IMR-90 (cell line): Measurements from ENCODE around the gene LRCOL1. TPM values are rescaled to one million over a fixed set of nuclear protein-coding genes. Genes with fewer than 3 reads are reported as not detected.

Source experiments
- ATAC-seq: fragments of 200-7000 bp; cut with Tn5 transposase; 2 replicates; pipeline ENCODE4 v1.9.1; 2020; ENCODE audit warnings: low read depth, mild to moderate bottlenecking, moderate library complexity
- BruUV-seq: library from RNA; stranded (reverse); fragments of 400-500 nt; replicated peaks from 2 replicates; lab custom pipeline; 2021; lab: Mats Ljungman, UMichigan
- CTCF ChIA-PET: fragments of 300-600 bp; formaldehyde crosslinking; extraction: SDS; loops from one replicate; lab custom pipeline; 2021; ENCODE audit warnings: antibody characterized with exemption; lab: Yijun Ruan, JAX
- POLR2A ChIA-PET: fragments of 300-600 bp; sonication (Branson Sonifier 250); formaldehyde crosslinking; loops from one replicate; lab custom pipeline; 2022; ENCODE audit warnings: antibody characterized with exemption; ENCODE audit not compliant: unreplicated experiment; lab: Charles Lee
- DNase-seq: peaks from one replicate; pipeline ENCODE4 v3.0.0; 2013
- H2AFZ ChIP-seq: replicated peaks from 2 replicates; pipeline ENCODE3; 2013; ENCODE audit warnings: low read length, mild to moderate bottlenecking; ENCODE audit not compliant: poor library complexity
- H2AK5ac ChIP-seq: 2 replicates; pipeline ENCODE4 v1.6.1; 2013; ENCODE audit warnings: low read depth, low read length, inconsistent platforms
- H2AK9ac ChIP-seq: replicated peaks from 2 replicates; pipeline ENCODE3; 2013; ENCODE audit warnings: mild to moderate bottlenecking, low read depth, low read length, moderate library complexity; ENCODE audit not compliant: poor library complexity
- H2BK120ac ChIP-seq: 2 replicates; pipeline ENCODE4 v1.6.1; 2013; ENCODE audit warnings: low read depth, low read length, inconsistent platforms
- H2BK15ac ChIP-seq: 3 replicates; pipeline ENCODE4 v1.6.1; 2013; ENCODE audit warnings: low read depth, low read length, inconsistent platforms
- H2BK20ac ChIP-seq: 2 replicates; pipeline ENCODE4 v1.6.1; 2013; ENCODE audit warnings: low read depth, mild to moderate bottlenecking, inconsistent platforms, low read length, moderate library complexity
- H2BK5ac ChIP-seq: 2 replicates; pipeline ENCODE4 v1.6.1; 2013; ENCODE audit warnings: mild to moderate bottlenecking, low read depth, low read length, inconsistent platforms; ENCODE audit not compliant: poor library complexity, severe bottlenecking
- H3K14ac ChIP-seq: replicated peaks from 2 replicates; pipeline ENCODE4 v1.6.1; 2013; ENCODE audit warnings: low read depth, low read length, inconsistent platforms
- H3K18ac ChIP-seq: 2 replicates; pipeline ENCODE4 v1.6.1; 2013; ENCODE audit warnings: low read depth, low read length, control low read depth
- H3K23ac ChIP-seq: 2 replicates; pipeline ENCODE4 v1.6.1; 2013; ENCODE audit warnings: low read depth, low read length, inconsistent platforms
- H3K27ac ChIP-seq: 2 replicates; pipeline ENCODE4 v1.5.1; 2013; ENCODE audit warnings: mild to moderate bottlenecking, control low read depth, low read length; ENCODE audit not compliant: insufficient read depth
- H3K27me3 ChIP-seq: 2 replicates; pipeline ENCODE4 v1.6.1; 2013; ENCODE audit warnings: low read length; ENCODE audit not compliant: control insufficient read depth, insufficient read depth
- H3K36me3 ChIP-seq: 2 replicates; pipeline ENCODE4 v1.6.1; 2013; ENCODE audit warnings: low read length, mixed read lengths; ENCODE audit not compliant: control insufficient read depth, insufficient read depth
- H3K4ac ChIP-seq: 2 replicates; pipeline ENCODE4 v1.6.1; 2013; ENCODE audit warnings: low read depth, low read length, inconsistent platforms
- H3K4me1 ChIP-seq: 2 replicates; pipeline ENCODE4 v1.6.1; 2013; ENCODE audit warnings: low read length, mixed read lengths; ENCODE audit not compliant: control insufficient read depth, insufficient read depth
- H3K4me2 ChIP-seq: 2 replicates; pipeline ENCODE4 v1.6.1; 2013; ENCODE audit warnings: low read depth, mild to moderate bottlenecking, control low read depth, low read length, moderate library complexity
- H3K4me3 ChIP-seq: 2 replicates; pipeline ENCODE4 v1.5.1; 2013; ENCODE audit warnings: low read depth, mild to moderate bottlenecking, control low read depth, low read length, moderate library complexity; ENCODE audit not compliant: insufficient read depth
- H3K56ac ChIP-seq: 2 replicates; pipeline ENCODE4 v1.6.1; 2013; ENCODE audit warnings: low read length, inconsistent platforms; ENCODE audit not compliant: insufficient read depth; ENCODE audit errors: extremely low read depth
- H3K79me1 ChIP-seq, 2 experiments: 2 replicates each; pipeline ENCODE4 v1.6.1; 2013; ENCODE audit warnings: low read length in 2 of 2, inconsistent platforms in 1 of 2, low read depth in 1 of 2
- H3K9ac ChIP-seq: 2 replicates; pipeline ENCODE4 v1.6.1; 2013; ENCODE audit warnings: low read depth, low read length, control low read depth
- H3K9me1 ChIP-seq: 2 replicates; pipeline ENCODE4 v1.6.1; 2013; ENCODE audit warnings: low read length, inconsistent platforms; ENCODE audit not compliant: insufficient read depth
- H3K9me3 ChIP-seq: 2 replicates; pipeline ENCODE4 v1.6.1; 2013; ENCODE audit warnings: low read length; ENCODE audit not compliant: control insufficient read depth, insufficient read depth
- H4K20me1 ChIP-seq: 2 replicates; pipeline ENCODE4 v1.6.1; 2013; ENCODE audit warnings: low read length, inconsistent platforms; ENCODE audit not compliant: insufficient read depth
- H4K5ac ChIP-seq: 2 replicates; pipeline ENCODE4 v1.6.1; 2013; ENCODE audit warnings: mild to moderate bottlenecking, low read depth, low read length, control low read depth
- H4K8ac ChIP-seq, 2 experiments: 2 replicates each; pipeline ENCODE4 v1.6.1; 2013; ENCODE audit warnings: low read depth in 2 of 2, low read length in 2 of 2, control low read depth in 1 of 2, inconsistent platforms in 1 of 2
- H4K91ac ChIP-seq: 2 replicates; pipeline ENCODE4 v1.6.1; 2013; ENCODE audit warnings: low read depth, low read length, inconsistent platforms; ENCODE audit not compliant: insufficient read depth
- CTCF ChIP-seq: conservative IDR thresholded peaks from 2 replicates; pipeline ENCODE4 v1.5.1; 2012; ENCODE audit warnings: mild to moderate bottlenecking, low read depth, low read length, improper control_type of control experiment
- MXI1 ChIP-seq: IDR thresholded peaks from 2 replicates; pipeline ENCODE4 v1.6.1; 2012; ENCODE audit warnings: low read depth, mild to moderate bottlenecking, low read length, moderate library complexity, borderline replicate concordance
- RAD21 ChIP-seq: IDR thresholded peaks from 2 replicates; pipeline ENCODE4 v1.6.1; 2012; ENCODE audit warnings: low read length, improper control_type of control experiment
- SMC3 ChIP-seq: fragments of 150-350 bp; IDR thresholded peaks from 2 replicates; pipeline ENCODE4 v1.6.1; 2016; ENCODE audit warnings: low read depth, mild to moderate bottlenecking, antibody characterized with exemption, low read length, moderate library complexity
- WGBS, 2 experiments: methylation state at CpG; one replicate each; pipeline versions ENCODE4 v1.1.5 to v1.1.7; 2013; ENCODE audit warnings: missing lambda C conversion rate in 2 of 2; ENCODE audit not compliant: insufficient read length in 1 of 2; ENCODE audit errors: extremely low coverage in 2 of 2; 5-methylcytosine and 5-hydroxymethylcytosine counted together
- dilution Hi-C: fragments of 300-500 bp; cut with HindIII; formaldehyde crosslinking; loops from one replicate; pipeline ENCODE4 v1.14.3; 2018; ENCODE audit warnings: low sequenced_read_pairs; ENCODE audit not compliant: unreplicated experiment
- in situ Hi-C: fragments of 300-500 bp; cut with MboI; formaldehyde crosslinking; loops from 3 replicates; pipeline ENCODE4 v1.14.3; 2019; ENCODE audit warnings: low sequenced_read_pairs, inconsistent platforms, mixed read lengths
- intact Hi-C: fragments of 100-400 bp; cut with micrococcal nuclease; formaldehyde crosslinking; loops from 2 replicates; pipeline ENCODE4 v1.10.0; 2022
- polyA plus RNA-seq, 3 experiments: library from polyadenylated mRNA; depleted of rRNA; stranded (reverse); fragments of >200 nt; gene quantifications; 2 replicates each; pipeline ENCODE4 v1.2.3, GENCODE V29; 2012; ENCODE audit warnings: low replicate concordance in 1 of 3
- total RNA-seq: library from RNA; depleted of rRNA; stranded (reverse); fragments of >200 nt; gene quantifications from 2 replicates; pipeline ENCODE4 v1.2.3, GENCODE V29; 2012

Gene LRCOL1
- total and polyA plus RNA-seq, 2 of the 4 experiments (the other 2 are of a cell fraction), result 1.0 TPM; not detected in 1

- no peaks in the 10 kb centered on the region for H3K9me1 ChIP-seq
- no peaks in the 10 kb centered on the region for H3K27me3 ChIP-seq
- H3K18ac ChIP-seq, result no peak overlapping the region
- H2AK5ac ChIP-seq, result no peak overlapping the region
- no peaks in the 10 kb centered on the region for H3K79me1 ChIP-seq
- DNase-seq, result peak; percentile 60
- peak; percentile 99 for ATAC-seq
- H3K9ac ChIP-seq, result no peak overlapping the region
- intact Hi-C loops (loop anchor here (1.0 kb wide), 2 partner anchors 38 to 223 kb away; no protein-coding TSS in a partner anchor), dilution Hi-C loops (no loop called here), in situ Hi-C loops (no loop called here)
- H4K91ac ChIP-seq, result no peak overlapping the region
- CTCF ChIA-PET, result interaction anchor here (0.6 to 1.4 kb wide), 8 partner anchors 13 to 779 kb away, joined by 3 to 11 read pairs (median 4); partner anchors contain the start of gene P2RX2
- H2BK5ac ChIP-seq, result no peak overlapping the region
- H3K4me2 ChIP-seq, result no peak overlapping the region
- no peak overlapping the region for H2BK15ac ChIP-seq
- H4K5ac ChIP-seq, result no peak overlapping the region
- 86% methylated on average over 9 of the region's 25 CpGs; no CpG with 5 or more reads in 1 of the 2 experiments for WGBS, 2 experiments
- peaks cover 38% of the 10 kb centered on the region for H3K36me3 ChIP-seq
- no peak overlapping the region for H3K4ac ChIP-seq
- H2BK20ac ChIP-seq, result no peak overlapping the region
- BruUV-seq, result no TSS peak
- no peak overlapping the region for H3K4me3 ChIP-seq
- H4K8ac ChIP-seq, result no peak overlapping the region
- H4K20me1 ChIP-seq, result peaks cover 7% of the 10 kb centered on the region; the same call in 1 of the 2 replicates
- H3K27ac ChIP-seq, result no peak overlapping the region
- peak overlapping the region; percentile 81 for H2AFZ ChIP-seq
- POLR2A ChIA-PET, result no interaction called here
- H3K23ac ChIP-seq, result no peak overlapping the region
- no peaks in the 10 kb centered on the region for H3K4me1 ChIP-seq
- no peak overlapping the region for H3K56ac ChIP-seq
- TF ChIP-seq MXI1 (no peak), CTCF (peak; percentile 75), RAD21 (peak; percentile 65), SMC3 (peak; percentile 62)
- H3K9me3 ChIP-seq, result no peaks in the 10 kb centered on the region
- no peak overlapping the region for H2BK120ac ChIP-seq
- peak overlapping the region; percentile 79 for H2AK9ac ChIP-seq
- H3K14ac ChIP-seq, result no peak overlapping the region
These were observed 28.4 kb upstream of the LRCOL1 start for GRCh38 chr12:132638541-132639408.
